ENCODE measurements around the gene UBE2F. TPM values are rescaled to one million over a fixed set of nuclear protein-coding genes. Genes with fewer than 3 reads are reported as not detected.

UBE2F gene
- total RNA-seq, 1 experiment from 2014 or later, result 116 TPM

GRCh38 chr2:238067939-238068338 lies 101.1 kb downstream of the UBE2F start:
- peaks cover 2% of the 10 kb centered on the region for H3K4me1 Mint-ChIP-seq (ENCODE audit: insufficient read depth, unreplicated experiment)
- H3K9me3 Mint-ChIP-seq (ENCODE audit: unreplicated experiment), result no peaks in the 10 kb centered on the region
- BruUV-seq (replicated peaks), result no TSS peak
- TF ChIP-seq CTCF (IDR thresholded peaks at IDR 0.05; ENCODE audit: unreplicated experiment), result no peak
- ChIA-PET POLR2A (no interaction called here), CTCF (interaction anchor here (0.5 to 0.7 kb wide), 3 partner anchors 116 to 217 kb away, joined by 3 to 5 read pairs (median 3); no protein-coding TSS in a partner anchor)
- intact Hi-C loops (cut with micrococcal nuclease), result no loop called here
- H3K27me3 Mint-ChIP-seq (ENCODE audit: insufficient read depth, unreplicated experiment), result no peaks in the 10 kb centered on the region
- H3K4me3 Mint-ChIP-seq (ENCODE audit: unreplicated experiment), result no peak overlapping the region
- H3K27ac Mint-ChIP-seq (ENCODE audit: low read depth, unreplicated experiment), result no peak overlapping the region
- peaks cover 61% of the 10 kb centered on the region for H3K36me3 Mint-ChIP-seq (ENCODE audit: insufficient read depth, unreplicated experiment)
- no peak for DNase-seq (ENCODE audit: unreplicated experiment)

- H3K27me3 Mint-ChIP-seq (ENCODE audit: insufficient read depth, unreplicated experiment), result no peaks in the 10 kb centered on the region
- CTCF ChIA-PET, result no interaction called here
- H3K36me3 Mint-ChIP-seq (ENCODE audit: insufficient read depth, unreplicated experiment), result peaks cover 53% of the 10 kb centered on the region
- H3K27ac Mint-ChIP-seq (ENCODE audit: low read depth, unreplicated experiment), result peak overlapping the region; percentile 49
- no peak overlapping the region for H3K4me3 Mint-ChIP-seq (ENCODE audit: unreplicated experiment)
- BruUV-seq (replicated peaks), result no TSS peak
- intact Hi-C loops (cut with micrococcal nuclease), result no loop called here
- no peaks in the 10 kb centered on the region for H3K4me1 Mint-ChIP-seq (ENCODE audit: insufficient read depth, unreplicated experiment)
- DNase-seq (ENCODE audit: unreplicated experiment), result no peak
- POLR2A ChIA-PET, result no interaction called here
- TF ChIP-seq CTCF (IDR thresholded peaks at IDR 0.05; ENCODE audit: unreplicated experiment), result no peak
- no peaks in the 10 kb centered on the region for H3K9me3 Mint-ChIP-seq (ENCODE audit: unreplicated experiment)
Observed at GRCh38 chr2:238069021-238069709, 102.4 kb downstream of the UBE2F start.

- Mint-ChIP-seq H3K36me3 (ENCODE audit: insufficient read depth, unreplicated experiment) (peaks cover 51% of the 10 kb centered on the region), H3K27ac (ENCODE audit: low read depth, unreplicated experiment) (peak overlapping the region; percentile 49), H3K27me3 (ENCODE audit: insufficient read depth, unreplicated experiment) (no peaks in the 10 kb centered on the region), H3K9me3 (ENCODE audit: unreplicated experiment) (no peaks in the 10 kb centered on the region), H3K4me3 (ENCODE audit: unreplicated experiment) (no peak overlapping the region), H3K4me1 (ENCODE audit: insufficient read depth, unreplicated experiment) (no peaks in the 10 kb centered on the region)
- ChIA-PET POLR2A (no interaction called here), CTCF (no interaction called here)
- DNase-seq (ENCODE audit: unreplicated experiment), result no peak
- BruUV-seq (replicated peaks), result no TSS peak
- TF ChIP-seq CTCF (IDR thresholded peaks at IDR 0.05; ENCODE audit: unreplicated experiment), result no peak
- intact Hi-C loops (cut with micrococcal nuclease), result no loop called here
Observed at GRCh38 chr2:238069877-238070276, 103.1 kb downstream of the UBE2F start.

GRCh38 chr2:238075397-238075796 lies 108.6 kb downstream of the UBE2F start:
- Mint-ChIP-seq H3K9me3 (ENCODE audit: unreplicated experiment) (peaks cover 11% of the 10 kb centered on the region), H3K27me3 (ENCODE audit: insufficient read depth, unreplicated experiment) (no peaks in the 10 kb centered on the region), H3K4me3 (ENCODE audit: unreplicated experiment) (no peak overlapping the region), H3K27ac (ENCODE audit: low read depth, unreplicated experiment) (no peak overlapping the region), H3K36me3 (ENCODE audit: insufficient read depth, unreplicated experiment) (peaks cover 37% of the 10 kb centered on the region), H3K4me1 (ENCODE audit: insufficient read depth, unreplicated experiment) (peaks cover 23% of the 10 kb centered on the region)
- ChIA-PET POLR2A (interaction anchor here (1.1 to 3.0 kb wide), 2 partner anchors 11 to 13 kb away, joined by 3 to 7 read pairs; no protein-coding TSS in a partner anchor), CTCF (interaction anchor here (0.8 kb wide), 1 partner anchor 66 kb away, joined by 3 read pairs; no protein-coding TSS in a partner anchor)
- intact Hi-C loops (cut with micrococcal nuclease), result no loop called here
- BruUV-seq (replicated peaks), result no TSS peak
- TF ChIP-seq CTCF (IDR thresholded peaks at IDR 0.05; ENCODE audit: unreplicated experiment), result no peak
- no peak for DNase-seq (ENCODE audit: unreplicated experiment)

Measured in MCF 10A (cell line).